ENCODE data around the gene TOR1AIP2. TPM values are rescaled to one million over a fixed set of nuclear protein-coding genes. Genes with fewer than 3 reads are reported as not detected.

TOR1AIP2 gene
- 92.8 and 93.7 TPM in 2 replicates for total RNA-seq (2013; cell fraction: nucleolus; rRNA removed)
- total RNA-seq (2014; rRNA removed): 26.4 and 30.3 TPM in 2 replicates
- 35.9 and 38.9 TPM in 2 replicates for total RNA-seq (2014; rRNA removed; fragmentation: Illumina TruSeq; extraction: Trizol)
- 35.2 and 38.4 TPM in 2 replicates for total RNA-seq (2021)
- 7.7 TPM for polyA plus RNA-seq (2011; ENCODE audit: low read depth)
- 23.6 and 28.4 TPM in 2 replicates for polyA plus RNA-seq (2011; rRNA removed)
- 8.1 and 10.1 TPM in 2 replicates for polyA plus RNA-seq (2011; cell fraction: cytosol; rRNA removed)
- 7.9 and 10.3 TPM in 2 replicates for polyA plus RNA-seq (2011; cell fraction: nucleus; rRNA removed)
- 9.7 and 10.6 TPM in 2 replicates for polyA plus RNA-seq (2012)
- polyA plus RNA-seq (2014; fragmentation: Illumina TruSeq; extraction: Trizol): 14.6 and 18.8 TPM in 2 replicates
- 10 to 100 TPM in 1 of 2 experiments, 1 to 10 TPM in 1; 5.3 to 13.1 TPM for polyA plus RNA-seq (2014; fragmentation: Nextera tagmentation; extraction: Ambion mirVana)
- 12.9 and 14.3 TPM in 2 replicates for polyA plus RNA-seq (2014; rRNA removed)
- polyA plus RNA-seq (2016; fragmentation: Nextera tagmentation; extraction: Ambion mirVana): 10 to 100 TPM; 14.3 to 16.2 TPM
- 38.8 and 47.3 TPM in 2 replicates for polyA minus RNA-seq (2011; rRNA and poly(A)+ RNA removed)
- 14.6 and 21.9 TPM in 2 replicates for polyA minus RNA-seq (2011; cell fraction: cytosol; rRNA and poly(A)+ RNA removed)
- 18.4 and 30.1 TPM in 2 replicates for polyA minus RNA-seq (2011; cell fraction: nucleus; rRNA and poly(A)+ RNA removed)
- Bru-seq, nascent RNA: percentile 89 among the genes with signal in this experiment
- percentile 93 among the genes with signal in this experiment for BruChase-seq, experiment 1, labeled RNA remaining after a 6-hour chase
- percentile 95 among the genes with signal in this experiment for BruChase-seq, experiment 2, labeled RNA remaining after a 2-hour chase
- long read RNA-seq, experiment 1, partial matches to known transcripts: 1 of 30 reads
- long read RNA-seq, experiment 1, other reads (novel, unspliced or antisense): 29 of 30 reads
- long read RNA-seq, experiment 2, full-length matches to known transcripts: 16 of 36 reads
- long read RNA-seq, experiment 2, partial matches to known transcripts: 11 of 36 reads
- long read RNA-seq, experiment 2, other reads (novel, unspliced or antisense): 9 of 36 reads

GRCh38 chr1:179877586-179878265 lies at the start of gene TOR1AIP2:
Gene TOR1AIP2 (minus strand): TSS chr1:179877803. CDS start chr1:179852665, 25,138 bp downstream.
- FAIRE-seq: peak; percentile 80
- Histone ChIP-seq H3K27ac (ENCODE audit: control insufficient read depth, insufficient read depth) (peak within 1 kb of the TSS; percentile 59), H3K4me3 (peak within 1 kb of the TSS; percentile 72), H3K36me3 (ENCODE audit: control insufficient read depth in 2 of 2, insufficient read depth in 2 of 2, low read length in 1 of 2) (no peaks in the 10 kb centered on the region; a peak in 1 of 4 replicates), H3K4me1 (ENCODE audit: control insufficient read depth, insufficient read depth, low read length) (peaks cover 12% of the 10 kb centered on the region; the same call in 1 of the 2 replicates), H3K4me2 (ENCODE audit: control insufficient read depth, insufficient read depth) (peak within 1 kb of the TSS; percentile 70), H3K79me2 (ENCODE audit: control insufficient read depth, insufficient read depth, low read length) (peaks cover 51% of the 10 kb centered on the region), H3K9ac (ENCODE audit: control insufficient read depth, insufficient read depth, low read length) (peak within 1 kb of the TSS; percentile 66), H4K20me1 (ENCODE audit: control insufficient read depth, insufficient read depth) (no peaks in the 10 kb centered on the region), H3K27me3 (replicated peaks in 1 of 2; ENCODE audit: control insufficient read depth in 2 of 2, insufficient read depth in 2 of 2, low read length in 1 of 2) (no peaks in the 10 kb centered on the region), H2AFZ (ENCODE audit: control insufficient read depth, low read depth, low read length) (peak within 1 kb of the TSS; percentile 83), H3K9me3 (replicated peaks; ENCODE audit: control insufficient read depth, insufficient read depth, low read length) (no peaks in the 10 kb centered on the region)
- ChIA-PET CTCF (interaction anchor here (0.8 kb wide), 1 partner anchor 10 kb away, joined by 3 read pairs; no protein-coding TSS in a partner anchor), RAD21 (ENCODE audit: unreplicated experiment) (interaction anchor here (1.2 kb wide), 1 partner anchor 302 kb away, joined by 3 read pairs; no protein-coding TSS in a partner anchor), POLR2A (interaction anchor here (0.6 to 1.0 kb wide), 5 partner anchors 9 to 1052 kb away, joined by 3 to 4 read pairs (median 3); partner anchors contain the start of gene QSOX1), SMC1A (ENCODE audit: uncharacterized antibody, unreplicated experiment) (interaction anchor here (1.2 to 1.7 kb wide), 3 partner anchors 10 to 302 kb away, joined by 3 to 4 read pairs (median 3); no protein-coding TSS in a partner anchor)
- in situ Hi-C loops (cut with MboI): no loop called here
- intact Hi-C loops (cut with micrococcal nuclease; ENCODE audit: unreplicated experiment): no loop called here
- peak; percentile 81 for ATAC-seq
- DNase-seq (ENCODE audit: low read depth, low spot score): no peak
- no TSS peak for BruUV-seq (replicated peaks)
- WGBS (ENCODE audit: insufficient coverage, insufficient replicate concordance, low lambda C conversion rate, missing lambda C conversion rate): 2% methylated on average over 31 of the region's 31 CpGs
- no peak for TF ChIP-seq HSF1 (IDR thresholded peaks at IDR 0.05; ENCODE audit: low read depth, low read length)
- TF ChIP-seq TAF1 (IDR thresholded peaks at IDR 0.05; ENCODE audit: borderline replicate concordance, low read depth, low read length): peak; percentile 93
- TF ChIP-seq DPF2 (IDR thresholded peaks at IDR 0.05): no peak
- TF ChIP-seq IKZF2 (IDR thresholded peaks at IDR 0.05): no peak
- no peak for TF ChIP-seq MXI1 (IDR thresholded peaks at IDR 0.05; ENCODE audit: low read depth, low read length)
- no peak for TF ChIP-seq NFIC (IDR thresholded peaks at IDR 0.05; ENCODE audit: low read depth, low read length)
- no peak for TF ChIP-seq ATF2 (IDR thresholded peaks at IDR 0.05; ENCODE audit: low read length)
- peak; percentile 82 for TF ChIP-seq PML (IDR thresholded peaks at IDR 0.05; ENCODE audit: low read length)
- TF ChIP-seq ZBTB40 (IDR thresholded peaks at IDR 0.05; ENCODE audit: borderline replicate concordance): peak; percentile 94
- TF ChIP-seq SMC3 (IDR thresholded peaks at IDR 0.05; ENCODE audit: borderline replicate concordance, low read length): no peak
- TF ChIP-seq CHD4 (IDR thresholded peaks at IDR 0.05): no peak
- TF ChIP-seq TCF12 (IDR thresholded peaks at IDR 0.05; ENCODE audit: low read depth, low read length): peak; percentile 62; the same call in 1 of the 2 replicates
- no peak for TF ChIP-seq BCL11A (IDR thresholded peaks at IDR 0.05; ENCODE audit: low read depth, low read length)
